Hepatocyte (in vitro differentiated cells): ENCODE measurements around the gene ZDHHC5.

Experiments used
- EZH2 ChIP-seq: fragments of 200-600 bp; sonication (generic); IDR thresholded peaks from 2 replicates; pipeline ENCODE4 v1.6.1; 2016; ENCODE audit warnings: antibody characterized with exemption, mild to moderate bottlenecking, borderline replicate concordance
- TF ChIP-seq, protein P1 (sequence below): fragments of 200-600 bp; sonication (generic); IDR thresholded peaks from 2 replicates; pipeline ENCODE4 v1.5.1; 2016; ENCODE audit warnings: antibody characterized with exemption, mild to moderate bottlenecking; ENCODE audit not compliant: poor library complexity

DNA sequence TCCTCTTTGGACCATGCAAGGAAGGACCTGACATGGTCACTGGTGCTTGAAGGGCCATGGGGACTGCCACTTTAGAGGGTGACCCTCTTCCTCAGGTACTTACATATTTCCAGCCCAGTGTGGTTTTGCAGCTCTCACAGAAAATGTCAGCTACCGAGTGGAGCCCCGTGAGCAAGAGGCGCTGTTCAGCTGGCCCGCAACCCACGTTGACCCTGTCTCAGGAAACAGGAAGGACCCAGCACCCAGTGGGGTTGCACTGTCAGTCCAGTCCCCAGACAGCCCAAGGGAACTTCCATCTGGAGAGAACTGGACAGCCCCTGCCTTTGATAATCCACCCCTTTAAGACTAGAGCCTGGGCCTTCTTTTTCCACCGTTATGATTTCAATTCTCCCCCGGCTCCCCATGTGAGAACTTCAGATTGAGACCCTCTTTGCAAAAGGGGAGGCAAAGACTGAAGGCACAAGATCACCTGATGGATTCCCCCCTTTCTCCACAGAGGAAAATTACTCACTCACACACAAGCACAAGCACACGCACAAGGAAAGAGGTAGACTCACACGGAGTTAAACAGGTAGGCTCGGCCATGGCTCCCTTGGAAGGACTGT is 21.6 kb upstream of the ZDHHC5 start:
- TF ChIP-seq, protein P1, sequence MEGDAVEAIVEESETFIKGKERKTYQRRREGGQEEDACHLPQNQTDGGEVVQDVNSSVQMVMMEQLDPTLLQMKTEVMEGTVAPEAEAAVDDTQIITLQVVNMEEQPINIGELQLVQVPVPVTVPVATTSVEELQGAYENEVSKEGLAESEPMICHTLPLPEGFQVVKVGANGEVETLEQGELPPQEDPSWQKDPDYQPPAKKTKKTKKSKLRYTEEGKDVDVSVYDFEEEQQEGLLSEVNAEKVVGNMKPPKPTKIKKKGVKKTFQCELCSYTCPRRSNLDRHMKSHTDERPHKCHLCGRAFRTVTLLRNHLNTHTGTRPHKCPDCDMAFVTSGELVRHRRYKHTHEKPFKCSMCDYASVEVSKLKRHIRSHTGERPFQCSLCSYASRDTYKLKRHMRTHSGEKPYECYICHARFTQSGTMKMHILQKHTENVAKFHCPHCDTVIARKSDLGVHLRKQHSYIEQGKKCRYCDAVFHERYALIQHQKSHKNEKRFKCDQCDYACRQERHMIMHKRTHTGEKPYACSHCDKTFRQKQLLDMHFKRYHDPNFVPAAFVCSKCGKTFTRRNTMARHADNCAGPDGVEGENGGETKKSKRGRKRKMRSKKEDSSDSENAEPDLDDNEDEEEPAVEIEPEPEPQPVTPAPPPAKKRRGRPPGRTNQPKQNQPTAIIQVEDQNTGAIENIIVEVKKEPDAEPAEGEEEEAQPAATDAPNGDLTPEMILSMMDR: no peak
- no peak for TF ChIP-seq EZH2
